GM19467 (cell line): Measurements from ENCODE around the gene ADAP1.
"Not testable (repeated sequence)": the region's sequence is repeated elsewhere in the genome, so short reads cannot be mapped to it uniquely, and the experiment has no call there.

Experiments used
- ATAC-seq: cut with Tn5 transposase; IDR thresholded peaks from one replicate; pipeline ENCODE4 v1.9.1; 2021; ENCODE audit warnings: mild to moderate bottlenecking, moderate library complexity; ENCODE audit not compliant: unreplicated experiment

ADAP1 gene

DNA sequence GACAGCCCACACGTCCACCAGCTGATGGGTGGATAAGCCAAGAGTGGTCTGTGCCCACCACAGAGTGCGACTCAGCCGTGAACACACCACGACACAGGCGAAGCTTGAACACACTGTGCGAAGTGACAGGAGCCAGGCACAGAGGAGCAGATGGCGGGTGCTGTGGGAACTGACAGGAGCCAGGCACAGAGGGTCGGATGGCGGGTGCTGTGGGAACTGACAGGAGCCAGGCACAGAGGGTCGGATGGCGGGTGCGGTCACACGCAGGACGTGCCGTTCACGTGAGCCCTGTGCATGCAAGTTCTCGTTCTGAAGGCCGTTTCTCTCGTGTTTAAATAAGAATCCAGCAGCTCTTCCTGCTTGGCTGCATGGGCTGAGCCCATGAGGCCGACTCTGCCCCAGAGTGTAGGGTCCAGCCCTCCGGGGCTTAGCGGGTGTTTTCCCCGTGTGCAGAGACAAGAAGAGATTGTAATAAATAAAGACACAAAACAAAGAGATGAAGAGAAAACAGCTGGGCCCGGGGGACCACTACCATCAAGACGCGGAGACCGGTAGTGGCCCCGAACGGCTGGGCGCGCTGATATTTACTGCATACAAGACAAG lies 5.9 kb upstream of the ADAP1 start:
- ATAC-seq = no peak

DNA sequence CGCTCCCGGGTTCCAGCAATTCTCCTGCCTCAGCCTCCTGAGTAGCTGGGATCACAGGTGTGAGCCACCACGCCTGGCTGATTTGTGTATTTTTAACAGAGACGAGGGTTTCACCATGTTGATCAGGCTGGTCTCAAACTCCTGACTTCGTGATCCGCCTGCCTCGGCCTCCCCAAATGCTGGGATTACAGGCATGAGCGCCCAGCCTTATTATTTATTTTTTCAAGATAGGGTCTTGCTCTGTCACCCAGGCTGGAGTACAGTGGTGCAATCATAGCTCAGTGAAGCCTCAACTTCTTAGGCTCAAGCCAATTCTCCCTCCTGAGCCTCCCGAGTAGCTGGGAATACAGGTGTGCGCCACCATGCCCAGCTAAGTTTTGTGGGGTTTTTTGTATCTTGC lies 5.3 kb upstream of the ADAP1 start:
- not testable (repeated sequence) for ATAC-seq

DNA sequence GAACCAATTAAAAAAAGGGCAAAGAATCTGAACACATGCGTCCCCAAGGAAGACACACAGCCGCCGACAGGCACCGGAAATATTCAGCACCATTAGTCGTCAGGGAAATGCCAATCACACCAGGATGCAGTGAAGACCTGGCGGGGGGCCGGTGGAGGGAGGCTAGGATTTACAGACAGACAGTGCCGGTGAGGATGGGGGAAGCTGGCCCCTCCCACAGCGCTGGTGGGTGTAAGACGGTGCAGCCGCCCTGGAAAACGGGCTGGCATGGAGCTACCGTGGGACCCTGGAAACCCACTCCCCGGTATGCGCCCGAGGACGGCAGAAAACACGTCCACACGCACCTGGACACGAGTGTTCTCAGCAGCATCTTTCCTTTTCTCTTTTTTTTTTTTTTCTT lies 4.8 kb upstream of the ADAP1 start:
- ATAC-seq = no peak

DNA sequence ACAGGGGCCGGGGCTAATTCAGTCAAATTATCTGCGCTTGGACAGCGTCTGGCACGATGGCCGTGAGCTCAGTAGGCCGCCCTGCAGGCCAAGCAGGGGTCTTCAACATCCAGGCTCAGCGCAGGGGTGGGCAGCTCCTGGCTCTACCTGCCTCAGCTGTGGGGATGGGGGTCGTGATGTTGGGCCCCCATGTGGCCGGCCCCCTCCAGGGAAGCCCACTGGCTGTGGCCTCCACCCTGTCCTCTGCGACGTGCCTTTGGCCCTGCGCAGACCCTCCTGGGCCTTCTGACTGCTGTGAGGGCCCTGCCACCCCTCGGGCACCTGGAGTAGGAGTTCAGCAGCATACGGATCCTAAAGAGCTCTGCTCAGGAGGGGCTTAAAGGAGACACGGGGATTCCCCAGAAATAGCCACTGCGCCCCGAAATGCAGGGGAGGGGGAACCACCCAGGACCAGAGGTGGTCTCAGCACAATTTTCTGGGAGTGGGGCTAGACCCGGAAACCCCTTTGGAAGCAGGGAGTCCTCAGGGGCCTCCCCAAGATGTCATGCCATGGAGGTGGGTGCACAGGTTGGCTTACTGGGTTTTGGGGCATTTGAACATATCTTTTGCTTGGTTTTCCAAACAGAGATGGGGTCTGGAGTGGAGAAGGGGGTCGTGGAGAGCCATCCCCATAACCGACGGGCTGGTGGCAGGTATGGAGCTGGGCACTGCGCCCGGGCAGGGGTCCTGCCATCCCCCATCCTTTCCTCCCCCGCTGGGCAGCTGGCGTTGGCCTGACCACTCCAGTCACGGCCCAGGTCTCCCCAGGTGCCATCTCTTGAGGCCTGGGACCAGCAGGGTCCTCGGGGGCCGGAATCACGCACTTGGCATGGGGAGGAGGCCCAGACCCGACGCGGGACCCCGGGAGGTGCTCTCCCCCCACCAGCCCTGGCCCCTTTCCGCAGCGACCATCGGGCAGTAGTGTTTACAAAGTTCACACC lies 4.0 kb upstream of the ADAP1 start:
- ATAC-seq = no peak

DNA sequence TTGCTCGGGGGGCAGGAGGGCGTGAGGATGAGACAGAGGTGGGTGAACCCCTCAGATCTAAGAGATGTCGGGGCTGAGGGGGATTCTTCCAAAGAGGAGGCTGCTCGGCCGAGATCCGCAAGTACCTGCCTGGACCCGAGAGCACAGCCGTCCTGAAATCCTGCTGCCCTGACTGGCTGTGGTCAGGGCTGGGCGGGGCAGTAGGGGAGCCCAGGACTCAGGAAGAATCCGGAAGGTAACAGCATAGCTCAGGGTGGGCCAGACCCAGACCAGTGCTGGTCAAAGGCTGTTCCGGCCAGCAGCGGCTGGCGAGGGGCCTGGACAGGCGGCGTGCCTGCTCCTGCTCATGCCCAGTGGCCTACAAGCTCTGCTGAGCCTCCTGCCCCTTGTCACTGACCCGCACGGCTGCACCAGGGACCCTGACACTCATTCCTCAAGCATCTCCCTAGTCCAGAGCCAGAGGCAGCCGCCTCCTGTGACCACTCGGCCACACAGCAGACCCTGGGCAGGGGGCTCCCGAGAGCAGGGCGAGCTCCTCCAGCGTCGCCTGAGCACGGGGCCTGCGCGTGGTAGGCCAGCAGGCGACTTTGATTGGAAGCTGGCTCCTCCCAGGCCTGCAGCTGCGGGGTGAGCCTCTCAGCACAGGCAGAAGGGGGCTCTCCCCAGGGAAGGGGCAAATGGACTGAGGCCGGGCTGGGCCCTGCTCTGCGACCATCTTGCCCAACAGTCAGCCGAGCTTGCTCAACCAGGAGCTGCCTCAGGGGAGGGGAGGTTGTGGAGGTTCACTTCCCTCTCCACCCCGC lies 3.1 kb upstream of the ADAP1 start:
- no peak for ATAC-seq

DNA sequence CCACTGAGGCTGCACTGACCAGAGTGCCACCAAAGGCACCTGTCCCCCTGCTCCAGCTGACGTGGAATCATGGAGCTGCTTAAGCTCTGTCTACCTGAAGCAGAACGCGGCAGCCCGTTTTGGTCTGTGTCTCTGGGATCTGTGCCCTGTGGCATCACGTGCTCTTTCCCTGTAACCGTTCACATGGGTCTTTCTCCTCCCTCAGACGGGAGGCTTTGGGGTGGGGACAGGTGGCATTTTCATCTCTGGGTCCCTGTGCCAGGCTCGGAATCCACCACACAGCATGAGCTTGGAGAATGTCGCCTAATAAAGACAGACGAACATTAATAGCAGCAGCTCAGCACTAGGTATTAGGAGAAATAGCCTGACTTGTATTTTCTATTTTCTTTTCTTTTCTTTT lies 1.6 kb upstream of the ADAP1 start:
- ATAC-seq = no peak

DNA sequence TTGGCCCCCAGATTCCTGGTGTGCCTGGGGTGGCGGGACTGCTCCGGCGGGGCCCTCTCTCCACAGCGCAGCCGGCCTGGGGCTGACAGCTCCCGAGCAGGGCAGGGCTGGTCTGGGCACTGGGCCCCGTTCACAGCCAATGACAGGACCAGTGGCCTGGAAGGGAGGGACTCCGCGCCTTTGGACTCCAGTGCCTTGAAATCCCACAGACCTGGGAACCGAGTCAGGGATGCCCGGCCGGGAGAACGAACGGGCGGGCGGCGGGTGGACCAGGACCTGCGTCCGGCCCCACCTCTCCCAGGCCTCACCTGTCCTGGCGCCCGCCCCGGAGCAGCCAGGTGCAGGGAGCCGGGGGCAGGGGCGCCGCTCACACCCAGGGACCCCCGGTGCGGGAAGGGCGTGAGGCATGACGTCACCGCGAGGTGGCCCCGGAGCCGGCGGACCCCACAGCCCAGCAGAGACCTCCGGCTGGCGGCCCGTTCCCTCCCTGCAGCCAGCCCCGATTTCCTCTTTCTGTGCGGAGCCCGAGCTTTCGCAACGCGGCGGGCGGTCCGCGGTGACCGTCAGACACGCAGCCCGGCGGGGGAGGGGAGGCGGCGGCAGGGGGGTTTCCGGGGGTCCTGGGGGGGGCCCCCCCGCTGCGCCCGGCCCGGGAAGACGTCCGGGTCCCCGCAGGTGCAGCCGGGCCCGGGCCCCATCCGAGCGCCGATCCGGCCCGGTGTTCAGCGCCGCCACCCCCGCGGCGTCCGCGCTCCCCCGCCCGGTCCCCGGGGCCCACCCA lies 743 bp downstream of the ADAP1 start:
- ATAC-seq = no peak

DNA sequence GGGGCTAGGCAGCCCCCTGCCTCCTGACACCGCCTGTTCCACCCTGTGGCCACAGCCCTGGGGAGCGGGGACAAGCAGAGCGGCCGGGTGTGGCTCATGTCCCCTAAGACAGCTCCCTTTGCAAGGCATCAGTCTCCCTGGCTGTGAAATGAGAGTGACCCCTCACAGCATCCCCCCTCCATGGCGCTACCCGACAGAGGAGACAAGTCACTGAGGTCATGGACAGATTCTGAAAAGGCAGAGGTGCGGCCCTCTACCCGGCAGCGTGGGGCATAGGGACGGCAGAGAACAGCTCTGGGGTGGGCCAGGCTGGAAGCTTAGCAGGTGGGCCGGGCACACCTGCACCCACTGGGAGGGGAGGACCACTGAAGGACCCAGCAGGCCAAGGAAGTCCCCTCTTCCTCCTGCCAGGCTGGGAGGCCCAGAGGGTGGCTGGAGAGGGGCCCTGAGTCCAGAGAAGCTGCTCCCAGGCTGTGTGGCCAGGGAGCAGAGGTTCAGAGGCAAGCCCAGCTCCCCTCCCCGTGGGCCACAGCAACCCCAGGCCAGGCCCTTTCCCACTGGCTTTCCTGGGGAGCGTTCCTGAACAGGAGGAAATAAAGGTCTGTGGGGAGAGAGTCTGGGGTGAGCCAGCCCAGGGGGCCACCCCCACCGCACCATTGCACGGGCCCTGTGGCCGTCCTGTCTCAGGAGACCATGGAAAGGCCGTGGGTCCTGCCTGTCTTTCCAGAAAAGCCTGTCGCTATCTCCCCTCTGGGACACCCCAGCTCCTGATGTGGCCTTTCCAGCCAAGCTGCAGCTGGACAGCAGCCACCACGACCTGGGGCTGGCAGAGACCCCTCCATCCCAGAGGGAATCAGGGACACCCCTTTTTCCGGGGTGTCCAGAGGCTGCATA lies 1.7 kb downstream of the ADAP1 start:
- no peak for ATAC-seq

DNA sequence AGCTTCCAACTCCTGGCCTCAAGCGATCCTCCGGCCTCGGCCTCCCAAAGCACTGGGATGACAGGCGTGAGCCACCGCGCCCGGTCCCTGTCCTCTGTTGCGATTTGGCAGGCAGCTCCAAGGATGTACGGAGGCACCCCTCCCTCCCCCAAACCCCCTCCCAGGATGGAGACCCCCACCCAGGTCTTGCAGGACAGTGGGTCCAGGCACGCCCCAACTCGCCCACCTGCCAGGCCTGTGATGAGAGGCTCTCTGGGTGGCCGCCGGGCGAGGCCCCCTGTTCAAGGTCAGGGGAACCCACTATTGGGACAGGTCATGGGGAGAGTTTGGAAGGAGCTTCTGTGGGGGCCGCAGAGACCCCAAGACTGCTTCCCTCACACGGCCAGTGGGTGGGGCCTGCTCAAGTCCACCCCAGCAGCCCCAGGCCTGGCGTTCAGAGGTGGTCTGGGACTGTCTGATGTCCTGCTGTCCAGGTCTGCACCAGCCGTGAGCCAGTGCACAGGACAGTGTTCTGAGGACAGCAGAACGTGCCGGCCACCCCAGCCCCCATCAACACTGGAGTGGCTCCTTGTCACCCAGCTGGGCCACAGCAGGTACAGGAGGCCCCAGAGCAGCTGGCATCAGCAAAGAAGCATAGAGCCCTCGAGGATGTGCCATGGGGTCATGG lies 2.5 kb downstream of the ADAP1 start:
- no peak for ATAC-seq

DNA sequence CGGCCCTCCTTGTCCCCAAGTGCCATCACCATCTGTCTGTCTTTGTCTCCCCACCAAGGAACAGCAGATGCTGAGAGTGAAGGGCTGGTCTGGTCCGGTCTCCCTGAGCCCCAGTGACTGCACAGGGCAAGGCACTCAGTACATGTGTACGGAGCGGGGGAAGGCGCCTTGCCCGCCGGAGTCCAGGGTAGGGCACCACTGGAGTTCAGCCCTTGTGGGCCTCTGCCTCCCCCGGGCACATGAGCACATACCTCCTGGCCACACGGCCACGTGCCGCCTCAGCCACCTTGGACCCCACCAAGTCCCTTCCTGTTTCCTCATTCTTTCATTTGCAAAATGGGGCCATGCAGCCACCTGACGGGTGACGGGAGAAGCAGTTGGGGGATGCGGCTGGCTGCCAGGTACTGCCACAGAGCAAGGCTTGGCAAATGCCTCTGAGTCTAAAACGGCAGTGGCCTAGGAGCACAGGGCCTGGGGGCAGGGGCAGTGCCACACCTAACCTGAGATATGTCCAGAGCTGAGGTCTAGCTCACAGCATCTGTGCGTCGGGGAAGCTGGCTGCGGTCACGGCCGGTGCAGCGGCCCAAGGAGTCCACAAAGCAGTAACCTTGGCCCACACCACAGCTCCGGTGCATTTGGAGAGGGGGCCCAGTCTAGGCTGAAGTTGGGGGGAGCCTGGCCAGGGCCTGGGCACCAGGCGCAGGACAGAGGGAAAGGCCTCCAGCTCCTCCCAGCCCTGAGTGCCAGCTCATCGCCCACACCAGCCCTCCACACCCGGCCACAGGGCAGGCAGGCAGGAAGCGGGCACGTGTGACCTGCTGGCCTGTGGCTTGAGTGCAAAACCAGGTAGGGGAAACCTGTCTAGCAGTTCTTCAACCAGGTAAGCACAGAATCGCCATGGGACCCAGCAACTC lies 5.2 kb downstream of the ADAP1 start:
- ATAC-seq = no peak

DNA sequence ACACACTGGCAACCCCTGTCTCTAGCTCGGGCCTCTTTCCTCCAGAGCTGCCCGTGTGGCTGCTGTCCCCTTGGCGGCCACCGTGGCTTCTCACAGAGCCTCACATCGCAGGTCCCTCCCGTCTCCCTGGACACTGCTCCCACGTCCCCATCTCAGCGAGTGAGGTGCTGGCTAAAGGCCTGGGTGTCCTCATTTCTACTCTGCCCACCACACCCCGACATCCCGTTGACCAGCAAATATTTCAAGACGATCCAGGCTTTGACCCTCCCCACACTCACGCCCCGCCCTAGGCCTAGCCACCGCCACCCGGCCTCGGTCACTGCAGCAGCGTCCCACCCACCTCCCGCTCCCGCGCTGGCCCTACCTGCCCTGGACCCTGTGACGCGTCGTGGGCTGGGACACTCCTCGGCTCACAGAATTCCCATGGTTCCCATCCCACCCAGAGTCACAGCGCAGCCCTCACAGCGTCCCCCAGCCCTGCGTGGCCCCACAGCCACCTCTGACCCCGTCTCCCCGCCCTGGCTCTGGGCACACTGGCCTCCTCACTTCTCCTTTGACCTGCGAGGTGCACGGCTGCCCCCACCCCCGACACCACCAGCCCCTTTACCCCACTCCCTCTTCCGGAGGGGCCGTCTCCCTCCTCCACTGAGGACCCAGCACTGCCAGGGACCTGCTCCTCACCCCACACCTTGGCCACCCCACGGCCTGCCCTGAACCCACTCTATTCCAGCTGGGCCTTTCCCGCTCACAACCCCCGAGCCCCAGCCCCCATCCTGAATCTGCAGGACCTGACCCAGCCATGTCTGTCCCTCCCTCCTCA lies 6.9 kb downstream of the ADAP1 start:
- no peak for ATAC-seq

DNA sequence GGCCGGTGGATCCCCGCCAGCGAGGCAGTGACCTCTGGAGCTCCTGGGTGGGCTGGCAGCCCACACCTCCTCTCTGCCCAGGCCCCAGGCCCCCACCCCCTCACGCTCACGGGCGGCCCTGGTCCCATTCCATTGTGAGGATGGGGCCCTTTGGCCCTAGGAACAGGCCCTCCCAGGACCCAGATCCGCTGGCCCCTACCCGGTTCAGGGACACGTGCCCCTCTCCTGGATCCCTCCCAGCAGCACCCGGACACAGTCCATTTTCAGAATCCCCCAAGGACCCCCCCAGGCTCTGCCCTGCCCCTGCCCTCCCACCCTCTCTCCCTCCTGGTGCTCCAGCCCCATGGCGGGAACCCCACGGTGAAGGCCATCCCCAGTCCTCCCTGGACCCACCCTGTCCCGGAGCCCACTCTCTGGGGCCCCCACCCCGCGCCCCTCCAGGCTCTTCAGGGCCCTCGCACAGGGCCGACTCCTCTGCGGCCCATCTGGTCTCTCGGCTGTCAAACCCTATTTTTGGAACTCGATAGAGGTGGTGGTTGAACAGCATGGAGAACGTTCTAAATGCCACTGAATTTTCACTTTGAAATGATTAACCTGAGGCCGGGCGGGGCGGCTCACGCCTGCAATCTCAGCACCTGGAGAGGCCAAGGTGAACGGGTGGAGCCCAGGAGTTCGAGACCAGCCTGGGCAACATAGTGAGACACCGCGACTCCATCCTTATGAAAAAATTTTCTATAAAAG lies 8.1 kb downstream of the ADAP1 start:
- ATAC-seq = no peak

DNA sequence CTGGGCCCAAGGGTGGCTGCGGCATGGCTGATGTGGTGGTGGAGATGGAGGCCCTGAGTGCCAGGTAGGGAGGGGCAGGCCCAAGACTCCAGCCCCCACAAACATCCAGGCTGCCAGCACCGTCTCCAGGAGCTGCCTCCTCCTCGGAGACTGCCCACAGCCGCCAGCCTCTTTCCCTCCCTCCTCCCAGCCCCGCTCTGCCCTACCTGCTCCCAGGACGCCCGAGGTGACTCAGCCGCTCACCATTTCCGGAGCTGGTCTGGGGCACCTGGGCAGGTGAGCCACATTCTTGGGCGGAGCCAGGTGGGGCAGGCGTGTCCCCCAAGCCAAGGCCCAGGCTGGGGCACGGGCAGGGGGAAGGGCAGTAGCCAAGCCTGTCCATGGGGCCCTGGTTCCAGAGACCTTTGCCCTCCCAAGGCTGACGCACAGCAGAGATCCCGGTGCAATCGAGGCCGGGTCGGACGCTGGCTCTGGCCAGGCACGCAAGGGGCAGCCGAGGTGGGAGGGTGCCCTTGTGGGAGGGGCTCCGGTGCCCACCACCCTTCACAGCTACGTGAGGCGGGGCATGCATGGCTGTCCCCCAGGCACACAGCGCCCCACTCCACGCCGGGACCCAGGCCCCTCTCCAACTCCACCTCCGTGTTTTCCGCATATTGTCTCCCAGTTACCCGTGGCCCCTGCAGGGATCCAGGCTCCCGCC lies 8.8 kb downstream of the ADAP1 start:
- no peak for ATAC-seq

DNA sequence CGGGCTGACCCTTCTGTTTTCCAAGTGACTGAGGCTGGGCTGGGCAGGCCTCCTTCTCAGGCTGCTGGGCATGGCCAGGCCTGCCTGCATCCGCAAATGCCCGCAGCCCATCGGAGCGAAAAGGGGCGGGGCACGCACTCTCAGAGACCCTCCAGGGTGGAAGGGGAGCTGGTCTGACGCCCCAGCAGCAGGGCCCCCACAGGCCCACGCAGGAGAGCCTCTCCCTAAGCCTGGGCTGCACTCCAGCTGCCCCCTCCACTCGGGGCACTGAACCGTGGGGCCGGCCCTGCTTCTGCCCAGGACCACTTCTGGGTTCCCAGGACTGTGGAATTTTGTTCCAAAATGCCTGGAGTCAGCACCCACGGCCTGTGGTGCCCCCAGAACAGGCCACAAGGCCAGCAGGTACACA lies 9.3 kb downstream of the ADAP1 start:
- no peak for ATAC-seq

DNA sequence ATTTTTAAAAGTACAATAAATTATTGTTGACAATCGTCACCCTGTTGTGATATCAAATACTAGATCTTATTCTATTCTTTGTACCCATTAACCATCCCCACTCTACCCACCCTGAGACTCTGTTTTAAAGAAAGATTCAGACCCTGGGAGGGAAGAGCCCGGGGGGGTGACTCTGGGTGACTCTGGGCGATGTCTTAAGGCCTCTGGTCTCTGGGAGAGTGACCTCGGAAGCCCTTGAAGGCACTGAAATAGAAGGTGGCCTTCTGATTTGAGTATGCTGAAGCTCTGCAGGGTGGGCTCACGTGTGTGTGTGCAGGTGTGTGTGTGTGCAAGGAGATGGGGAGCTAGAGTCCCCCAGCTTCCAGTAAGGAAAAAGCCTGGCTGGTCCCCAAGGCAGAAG lies 9.7 kb downstream of the ADAP1 start:
- ATAC-seq = no peak

DNA sequence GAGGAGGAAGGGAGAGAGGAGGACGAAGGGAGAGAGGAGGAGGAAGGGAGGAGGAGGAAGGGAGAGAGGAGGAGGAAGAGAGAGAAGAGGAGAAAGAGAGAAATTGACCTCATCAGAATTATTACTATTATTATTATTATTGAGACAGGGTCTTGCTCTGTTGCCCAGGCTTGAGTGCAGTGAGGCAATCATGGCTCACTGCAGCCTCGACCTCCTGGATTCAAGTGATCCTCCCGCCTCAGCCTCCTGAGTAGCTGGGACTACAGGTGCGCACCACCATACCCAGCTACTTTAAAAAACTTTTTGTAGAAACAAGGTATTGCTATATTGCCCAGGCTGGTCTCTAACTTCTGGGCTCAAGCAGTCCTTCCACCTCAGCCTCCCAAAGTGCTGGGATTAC lies 10.7 kb downstream of the ADAP1 start:
- ATAC-seq = not testable (repeated sequence)
